Hepatocyte (in vitro differentiated cells): ENCODE measurements around the gene KAT14. TPM values are rescaled to one million over a fixed set of nuclear protein-coding genes. Genes with fewer than 3 reads are reported as not detected.

ENCODE experiments used
- DNase-seq: peaks from one replicate; pipeline ENCODE4 v3.0.0-alpha.2; 2016; ENCODE audit warnings: low spot score
- H2AFZ ChIP-seq: fragments of 200-600 bp; sonication (generic); 2 replicates; pipeline ENCODE4 v1.6.0; 2016; ENCODE audit warnings: antibody characterized with exemption, mild to moderate bottlenecking
- H3K27ac ChIP-seq: fragments of 200-600 bp; sonication (generic); 2 replicates; pipeline ENCODE4 v1.5.1; 2016; ENCODE audit warnings: mild to moderate bottlenecking
- H3K27me3 ChIP-seq: fragments of 200-600 bp; sonication (generic); 2 replicates; pipeline ENCODE4 v1.6.1; 2016
- H3K36me3 ChIP-seq: fragments of 200-600 bp; sonication (generic); replicated peaks from 2 replicates; pipeline ENCODE4 v1.5.1; 2016; ENCODE audit warnings: low read depth; ENCODE audit not compliant: insufficient read depth
- H3K4me1 ChIP-seq: fragments of 200-600 bp; sonication (generic); 2 replicates; pipeline ENCODE4 v1.5.1; 2016; ENCODE audit warnings: mild to moderate bottlenecking, moderate library complexity; ENCODE audit not compliant: insufficient read depth
- H3K4me2 ChIP-seq: fragments of 200-600 bp; sonication (generic); 2 replicates; pipeline ENCODE4 v1.6.0; 2016
- H3K4me3 ChIP-seq: fragments of 200-600 bp; sonication (generic); 2 replicates; pipeline ENCODE4 v1.5.1; 2016; ENCODE audit warnings: mild to moderate bottlenecking
- H3K79me2 ChIP-seq: fragments of 200-600 bp; sonication (generic); 2 replicates; pipeline ENCODE4 v1.6.0; 2017; ENCODE audit warnings: mild to moderate bottlenecking
- H3K9me2 ChIP-seq: fragments of 200-600 bp; sonication (generic); replicated peaks from 2 replicates; pipeline ENCODE4 v1.6.0; 2017; ENCODE audit warnings: mild to moderate bottlenecking; ENCODE audit not compliant: insufficient read depth
- H3K9me3 ChIP-seq: fragments of 200-600 bp; sonication (generic); 2 replicates; pipeline ENCODE4 v1.5.1; 2016; ENCODE audit warnings: low read depth, mild to moderate bottlenecking
- H4K20me1 ChIP-seq: fragments of 200-600 bp; sonication (generic); 2 replicates; pipeline ENCODE4 v1.6.0; 2016; ENCODE audit warnings: mild to moderate bottlenecking; ENCODE audit not compliant: insufficient read depth, poor library complexity, severe bottlenecking
- EZH2 ChIP-seq: fragments of 200-600 bp; sonication (generic); IDR thresholded peaks from 2 replicates; pipeline ENCODE4 v1.6.1; 2016; ENCODE audit warnings: antibody characterized with exemption, mild to moderate bottlenecking, borderline replicate concordance
- EZH2phosphoT487 ChIP-seq: fragments of 200-600 bp; sonication (generic); IDR thresholded peaks from one replicate; pipeline ENCODE4 v1.6.1; 2018; ENCODE audit warnings: antibody characterized with exemption, mild to moderate bottlenecking, low read depth, moderate library complexity; ENCODE audit not compliant: unreplicated experiment, severe bottlenecking
- WGBS: methylation state at CpG from one replicate; pipeline ENCODE4 v1.1.6; 2016; ENCODE audit warnings: low lambda C conversion rate; ENCODE audit errors: missing lambda C conversion rate; 5-methylcytosine and 5-hydroxymethylcytosine counted together
- polyA plus RNA-seq: library from polyadenylated mRNA; unstranded; fragments of >200 nt; fragmentation: Nextera tagmentation; extraction: Ambion mirVana; gene quantifications from 2 replicates; pipeline ENCODE4 v1.2.1, GENCODE V29; 2016
- total RNA-seq: library from RNA; depleted of rRNA; stranded (reverse); fragments of >200 nt; gene quantifications from 2 replicates; pipeline ENCODE4 v1.2.3, GENCODE V29; 2014
- TF ChIP-seq, protein P1 (sequence below): fragments of 200-600 bp; sonication (generic); IDR thresholded peaks from 2 replicates; pipeline ENCODE4 v1.5.1; 2016; ENCODE audit warnings: antibody characterized with exemption, mild to moderate bottlenecking; ENCODE audit not compliant: poor library complexity

The KAT14 gene
- total and polyA plus RNA-seq, 2 experiments from 2014 or later = 12.3 to 20.6 TPM

GRCh38 chr20:18144541-18145099, 7.0 kb downstream of the KAT14 start:
- no peak overlapping the region for H3K4me3 ChIP-seq
- H4K20me1 ChIP-seq = no peaks in the 10 kb centered on the region
- peak overlapping the region; percentile 53 for H3K4me2 ChIP-seq
- no peaks in the 10 kb centered on the region for H3K9me3 ChIP-seq
- H3K9me2 ChIP-seq = no peaks in the 10 kb centered on the region
- peaks cover 26% of the 10 kb centered on the region for H3K4me1 ChIP-seq
- no peaks in the 10 kb centered on the region for H3K27me3 ChIP-seq
- peak overlapping the region; percentile 86 for H3K27ac ChIP-seq
- no peak for TF ChIP-seq EZH2phosphoT487
- TF ChIP-seq, protein P1, sequence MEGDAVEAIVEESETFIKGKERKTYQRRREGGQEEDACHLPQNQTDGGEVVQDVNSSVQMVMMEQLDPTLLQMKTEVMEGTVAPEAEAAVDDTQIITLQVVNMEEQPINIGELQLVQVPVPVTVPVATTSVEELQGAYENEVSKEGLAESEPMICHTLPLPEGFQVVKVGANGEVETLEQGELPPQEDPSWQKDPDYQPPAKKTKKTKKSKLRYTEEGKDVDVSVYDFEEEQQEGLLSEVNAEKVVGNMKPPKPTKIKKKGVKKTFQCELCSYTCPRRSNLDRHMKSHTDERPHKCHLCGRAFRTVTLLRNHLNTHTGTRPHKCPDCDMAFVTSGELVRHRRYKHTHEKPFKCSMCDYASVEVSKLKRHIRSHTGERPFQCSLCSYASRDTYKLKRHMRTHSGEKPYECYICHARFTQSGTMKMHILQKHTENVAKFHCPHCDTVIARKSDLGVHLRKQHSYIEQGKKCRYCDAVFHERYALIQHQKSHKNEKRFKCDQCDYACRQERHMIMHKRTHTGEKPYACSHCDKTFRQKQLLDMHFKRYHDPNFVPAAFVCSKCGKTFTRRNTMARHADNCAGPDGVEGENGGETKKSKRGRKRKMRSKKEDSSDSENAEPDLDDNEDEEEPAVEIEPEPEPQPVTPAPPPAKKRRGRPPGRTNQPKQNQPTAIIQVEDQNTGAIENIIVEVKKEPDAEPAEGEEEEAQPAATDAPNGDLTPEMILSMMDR = no peak
- no peak for TF ChIP-seq EZH2
- WGBS = 62% methylated on average over 1 of the region's 1 CpG
- H3K36me3 ChIP-seq = no peaks in the 10 kb centered on the region
- peak; percentile 40 for DNase-seq
- H2AFZ ChIP-seq = no peak overlapping the region
- peaks cover 55% of the 10 kb centered on the region for H3K79me2 ChIP-seq

DNA sequence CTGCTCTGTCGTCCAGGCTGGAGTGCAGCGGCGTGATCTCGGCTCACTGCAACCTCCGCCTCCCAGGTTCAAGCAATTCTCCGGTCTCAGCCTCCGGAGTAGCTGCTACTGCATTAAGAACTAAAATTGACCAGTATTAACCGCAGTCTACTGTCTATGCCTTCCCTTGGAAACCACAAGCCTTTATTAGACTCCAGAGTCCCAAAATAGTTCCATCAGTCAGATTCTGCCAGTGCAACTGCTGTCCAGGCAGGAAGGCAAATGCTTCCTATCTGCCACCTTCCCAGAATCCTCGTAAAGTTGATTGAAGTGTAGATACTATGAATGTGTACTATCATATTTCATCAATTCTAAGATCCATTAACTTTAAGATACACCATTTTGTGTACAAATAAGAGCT, 16.7 kb downstream of the KAT14 start:
- Histone ChIP-seq H3K4me1 (no peaks in the 10 kb centered on the region), H3K4me3 (no peak overlapping the region), H3K27me3 (no peaks in the 10 kb centered on the region), H2AFZ (no peak overlapping the region), H3K79me2 (no peaks in the 10 kb centered on the region), H4K20me1 (no peaks in the 10 kb centered on the region), H3K9me2 (no peaks in the 10 kb centered on the region), H3K9me3 (no peaks in the 10 kb centered on the region), H3K36me3 (no peaks in the 10 kb centered on the region), H3K4me2 (no peak overlapping the region), H3K27ac (no peak overlapping the region)
- DNase-seq = no peak
- TF ChIP-seq EZH2phosphoT487 = no peak
- no peak for TF ChIP-seq EZH2
- TF ChIP-seq, protein P1 = no peak
- 95% methylated on average over 9 of the region's 9 CpGs for WGBS

GRCh38 chr20:18156045-18156444, 18.4 kb downstream of the KAT14 start:
- Histone ChIP-seq H3K4me3 (no peak overlapping the region), H3K27ac (no peak overlapping the region), H2AFZ (no peak overlapping the region), H3K9me2 (no peaks in the 10 kb centered on the region), H3K4me1 (no peaks in the 10 kb centered on the region), H3K9me3 (no peaks in the 10 kb centered on the region), H3K4me2 (no peak overlapping the region), H3K36me3 (no peaks in the 10 kb centered on the region), H4K20me1 (no peaks in the 10 kb centered on the region), H3K79me2 (no peaks in the 10 kb centered on the region), H3K27me3 (no peaks in the 10 kb centered on the region)
- no peak for DNase-seq
- TF ChIP-seq EZH2phosphoT487 (no peak), EZH2 (no peak)
- TF ChIP-seq, protein P1 = no peak
- WGBS = 97% methylated on average over 4 of the region's 4 CpGs

DNA sequence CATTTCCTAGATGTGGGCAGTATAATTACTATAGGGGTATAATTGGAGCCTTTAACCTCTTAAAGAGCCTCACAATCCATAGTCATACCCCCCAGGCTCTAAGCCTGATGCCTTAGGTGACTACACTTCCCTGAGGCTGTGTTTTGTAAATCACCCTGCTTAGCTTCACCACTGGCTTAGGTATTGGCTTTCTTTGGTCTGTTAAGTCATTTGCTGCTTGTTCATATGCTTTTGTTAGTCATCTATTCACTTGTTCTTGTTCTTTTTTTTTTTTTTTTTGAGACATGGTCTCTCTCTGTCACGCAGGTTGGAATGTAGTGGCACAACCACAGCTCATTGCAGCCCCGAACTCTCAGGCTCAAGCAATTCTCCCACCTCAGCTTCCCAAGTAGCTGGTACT, 26.7 kb downstream of the KAT14 start:
- peaks cover 39% of the 10 kb centered on the region for H3K79me2 ChIP-seq
- peaks cover 5% of the 10 kb centered on the region for H3K36me3 ChIP-seq
- no peaks in the 10 kb centered on the region for H3K9me2 ChIP-seq
- no peaks in the 10 kb centered on the region for H3K9me3 ChIP-seq
- no peak for DNase-seq
- no peak overlapping the region for H3K4me3 ChIP-seq
- no peak overlapping the region for H2AFZ ChIP-seq
- no peaks in the 10 kb centered on the region for H4K20me1 ChIP-seq
- H3K27me3 ChIP-seq = no peaks in the 10 kb centered on the region
- WGBS = 97% methylated on average over 2 of the region's 2 CpGs
- no peak for TF ChIP-seq EZH2phosphoT487
- TF ChIP-seq, protein P1 = no peak
- no peak for TF ChIP-seq EZH2
- H3K27ac ChIP-seq = no peak overlapping the region
- no peak overlapping the region for H3K4me2 ChIP-seq
- H3K4me1 ChIP-seq = peaks cover 4% of the 10 kb centered on the region
